GM21737 (cell line): ENCODE results near the gene LINGO1.

ENCODE experiments used
- ATAC-seq: cut with Tn5 transposase; IDR thresholded peaks from one replicate; pipeline ENCODE4 v1.9.1; 2021; ENCODE audit warnings: mild to moderate bottlenecking, moderate library complexity; ENCODE audit not compliant: unreplicated experiment

The LINGO1 gene

DNA sequence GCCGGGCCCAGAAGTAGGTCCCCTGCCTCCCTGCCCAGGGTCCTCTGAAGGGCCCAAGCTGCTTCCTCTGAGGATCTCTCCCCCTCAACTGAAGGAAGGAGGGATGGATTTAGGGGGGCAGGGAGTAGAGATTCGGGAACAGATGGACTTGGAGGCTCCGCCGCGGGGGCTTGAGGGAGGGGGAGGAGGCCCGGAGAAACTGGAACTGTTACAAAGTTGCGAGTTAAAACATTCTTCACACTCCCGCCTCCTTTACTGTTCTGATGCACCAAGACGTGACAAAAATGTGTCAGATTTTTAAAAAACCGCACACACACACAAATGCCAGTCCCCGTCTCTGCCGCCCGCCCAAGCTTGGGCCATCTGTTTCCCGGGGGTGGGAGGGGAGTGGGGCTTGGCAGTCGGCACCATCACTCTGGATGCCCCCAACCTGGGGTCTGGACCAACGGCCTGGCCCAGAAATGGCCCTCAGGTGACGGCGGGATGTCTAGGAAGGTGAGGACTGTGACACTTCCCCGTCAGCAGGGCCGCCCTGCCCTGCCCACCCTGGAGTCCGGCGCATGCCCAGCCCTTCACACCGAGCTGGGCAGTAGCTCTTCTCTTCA is 25.0 kb upstream of the LINGO1 start:
- ATAC-seq = no peak

DNA sequence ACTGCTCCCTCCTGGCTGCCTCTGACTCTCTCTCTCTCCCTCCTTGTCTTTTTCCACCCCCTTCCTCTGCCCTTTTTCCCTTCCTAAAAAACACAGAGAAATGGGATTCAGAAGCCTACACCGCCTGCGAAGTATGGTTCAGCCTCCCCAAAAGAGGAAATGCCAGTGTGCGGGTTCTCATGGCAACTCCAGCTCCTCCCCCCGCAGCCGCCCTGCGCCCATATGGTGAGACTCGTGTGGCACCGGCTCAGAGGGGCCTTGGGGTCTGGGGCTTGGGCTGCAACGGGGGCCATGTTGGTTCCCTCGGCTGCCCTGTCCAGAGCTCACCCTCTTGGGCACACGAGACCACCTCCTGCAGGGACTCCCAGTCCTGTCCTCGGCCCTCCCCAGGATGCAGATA is 23.6 kb upstream of the LINGO1 start:
- ATAC-seq = no peak

- ATAC-seq = no peak
Measured at GRCh38 chr15:77654975-77655374, 22.3 kb upstream of the LINGO1 start.

GRCh38 chr15:77653832-77654480 is 21.2 kb upstream of the LINGO1 start:
- ATAC-seq = no peak

GRCh38 chr15:77650265-77650664 is 17.6 kb upstream of the LINGO1 start:
- no peak for ATAC-seq

DNA sequence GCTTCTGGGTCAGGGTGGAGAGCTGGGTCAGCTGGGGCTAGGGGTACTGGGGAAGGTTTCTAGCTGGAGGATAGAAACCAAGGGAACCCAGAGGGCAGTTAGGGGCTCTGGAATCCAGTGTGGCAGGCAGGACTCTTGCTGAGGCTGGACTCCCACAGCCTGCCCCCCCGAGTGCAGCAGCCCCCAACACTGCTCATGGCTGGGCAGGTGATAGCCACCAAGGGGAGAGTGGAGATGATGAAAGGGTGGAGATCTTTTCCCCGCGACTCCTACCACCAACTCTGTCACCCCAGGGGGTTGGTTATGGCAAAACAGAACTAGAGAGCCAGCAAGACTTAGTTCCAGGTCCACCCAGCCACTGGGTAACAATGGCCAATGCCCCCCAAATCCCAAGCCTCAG is 16.9 kb upstream of the LINGO1 start:
- ATAC-seq = no peak

GRCh38 chr15:77649017-77649416 is 16.3 kb upstream of the LINGO1 start:
- ATAC-seq = no peak

DNA sequence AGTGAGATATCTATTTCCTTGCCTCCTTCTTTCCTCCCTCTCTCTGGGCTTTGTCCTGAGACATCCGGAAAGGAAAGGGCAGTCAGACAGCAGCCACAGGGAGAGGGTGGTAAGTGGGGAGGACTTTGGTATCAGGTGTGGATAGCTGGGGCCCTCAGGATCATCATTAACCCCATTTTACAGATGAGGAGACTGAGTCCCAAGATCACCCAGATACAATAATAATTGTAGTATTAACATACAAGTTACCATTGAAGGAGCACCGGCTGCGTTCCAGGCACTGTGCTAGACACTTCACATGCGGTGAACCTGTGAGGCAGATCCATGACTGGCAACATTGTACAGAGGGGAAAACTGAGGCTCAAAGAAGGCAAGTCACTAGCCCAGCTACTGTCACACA is 15.2 kb upstream of the LINGO1 start:
- no peak for ATAC-seq

- no peak for ATAC-seq
Measured at GRCh38 chr15:77646104-77646694, 13.5 kb upstream of the LINGO1 start.

GRCh38 chr15:77645602-77646001 is 12.9 kb upstream of the LINGO1 start:
- ATAC-seq = no peak

DNA sequence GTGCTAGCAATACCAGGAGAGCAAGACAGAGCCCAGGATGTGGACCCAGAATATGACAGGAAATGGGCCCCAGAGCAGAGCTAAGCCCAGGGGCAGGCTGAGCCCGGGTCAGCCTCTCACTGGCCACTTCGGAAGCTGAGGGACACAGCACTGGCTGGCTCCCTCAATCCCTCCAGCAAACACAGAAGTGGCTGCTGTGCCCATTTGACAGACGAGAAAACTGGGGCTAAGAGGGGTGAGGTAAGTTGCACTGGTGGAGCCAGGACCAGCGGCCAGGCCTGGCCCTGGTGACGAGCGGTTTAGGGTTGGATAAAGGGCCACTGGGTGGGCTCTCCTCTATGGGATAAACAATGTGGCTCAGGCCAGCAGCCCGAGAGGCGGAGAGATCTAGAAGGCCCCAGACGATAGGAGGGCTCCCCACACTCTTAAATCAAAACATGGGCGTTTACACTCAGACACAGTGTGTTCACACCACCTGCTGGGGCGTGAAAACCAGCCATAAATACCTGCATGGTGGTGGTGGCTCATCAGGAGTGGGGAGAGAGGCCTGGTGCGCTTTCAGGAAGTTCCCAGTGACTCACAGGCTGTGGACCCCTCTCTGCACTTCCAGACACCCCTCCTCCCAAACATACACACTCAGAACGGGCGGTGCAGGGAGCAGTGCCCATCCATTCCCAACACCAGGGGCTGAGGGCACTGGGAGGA is 12.0 kb upstream of the LINGO1 start:
- ATAC-seq = no peak

GRCh38 chr15:77643764-77644163 is 11.1 kb upstream of the LINGO1 start:
- ATAC-seq = no peak

DNA sequence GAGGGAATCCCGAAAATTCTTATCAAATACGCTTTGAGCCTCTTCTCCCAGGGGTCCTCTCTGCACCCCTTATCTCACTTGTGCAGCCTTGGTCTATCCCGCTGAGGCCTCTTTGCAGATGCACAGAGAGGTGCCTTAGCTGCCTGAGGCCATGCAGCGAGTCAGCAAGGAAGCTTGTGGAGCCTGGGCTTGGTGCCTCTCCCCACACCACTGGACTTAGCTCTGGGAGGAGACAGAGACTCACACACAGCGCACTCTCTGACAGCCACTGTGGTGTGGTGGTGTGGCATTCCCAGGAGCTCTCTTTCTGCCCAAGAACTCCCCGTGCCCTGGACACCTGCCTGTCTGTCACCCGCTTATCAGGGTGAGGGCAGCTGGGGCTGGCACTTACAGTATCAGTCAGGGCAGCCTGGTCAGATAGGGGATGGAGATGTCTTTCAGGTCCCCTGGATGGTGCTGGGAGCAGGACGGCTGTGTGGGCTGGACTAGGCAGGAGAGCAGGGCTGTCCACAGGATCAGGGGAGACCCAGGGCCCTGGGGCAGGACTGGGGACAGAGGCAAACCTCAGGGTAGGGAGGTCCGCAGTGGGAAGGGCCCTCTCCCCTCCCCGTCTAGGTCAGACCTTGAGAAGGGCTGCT is 10.2 kb upstream of the LINGO1 start:
- no peak for ATAC-seq

DNA sequence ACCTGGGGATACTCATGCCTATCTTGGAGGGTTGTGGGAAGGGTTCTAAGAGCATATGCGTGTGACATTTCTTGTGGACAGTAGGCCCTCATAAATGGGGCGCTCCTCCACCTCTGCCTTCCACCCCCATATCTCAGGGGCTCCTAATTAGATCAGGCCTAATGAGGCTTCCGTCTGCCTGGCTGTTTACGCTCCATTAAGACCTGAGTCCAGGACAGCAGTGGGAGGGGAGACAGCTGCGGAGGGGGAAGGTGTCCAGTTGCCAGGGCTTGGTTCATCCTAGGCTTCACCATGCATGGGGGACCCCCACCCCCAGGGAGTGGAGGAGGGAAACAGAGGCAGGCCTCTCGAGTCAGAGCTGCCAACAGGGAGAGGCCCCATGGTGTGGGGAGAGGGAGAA is 9.3 kb upstream of the LINGO1 start:
- ATAC-seq = no peak

DNA sequence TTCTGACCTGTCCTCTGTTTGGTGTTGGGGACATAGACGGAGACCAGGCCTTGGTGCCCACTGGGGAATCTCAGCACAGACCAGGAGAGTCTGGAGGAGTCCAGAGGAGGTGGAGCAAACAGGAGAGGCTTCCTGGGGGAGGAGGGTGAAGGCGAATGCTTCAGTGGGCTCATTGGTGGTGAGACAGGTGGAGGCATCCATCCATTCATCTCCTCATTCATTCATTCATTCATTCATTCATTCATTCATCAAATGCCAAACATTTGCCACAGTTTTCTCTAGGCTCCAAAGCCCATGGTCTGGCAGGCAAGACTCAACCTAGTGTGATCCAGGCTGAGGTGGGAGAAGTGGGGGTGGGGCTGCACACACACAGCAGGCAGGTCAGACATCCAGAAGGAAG is 7.9 kb upstream of the LINGO1 start:
- no peak for ATAC-seq

GRCh38 chr15:77639431-77639830 is 6.7 kb upstream of the LINGO1 start:
- no peak for ATAC-seq

DNA sequence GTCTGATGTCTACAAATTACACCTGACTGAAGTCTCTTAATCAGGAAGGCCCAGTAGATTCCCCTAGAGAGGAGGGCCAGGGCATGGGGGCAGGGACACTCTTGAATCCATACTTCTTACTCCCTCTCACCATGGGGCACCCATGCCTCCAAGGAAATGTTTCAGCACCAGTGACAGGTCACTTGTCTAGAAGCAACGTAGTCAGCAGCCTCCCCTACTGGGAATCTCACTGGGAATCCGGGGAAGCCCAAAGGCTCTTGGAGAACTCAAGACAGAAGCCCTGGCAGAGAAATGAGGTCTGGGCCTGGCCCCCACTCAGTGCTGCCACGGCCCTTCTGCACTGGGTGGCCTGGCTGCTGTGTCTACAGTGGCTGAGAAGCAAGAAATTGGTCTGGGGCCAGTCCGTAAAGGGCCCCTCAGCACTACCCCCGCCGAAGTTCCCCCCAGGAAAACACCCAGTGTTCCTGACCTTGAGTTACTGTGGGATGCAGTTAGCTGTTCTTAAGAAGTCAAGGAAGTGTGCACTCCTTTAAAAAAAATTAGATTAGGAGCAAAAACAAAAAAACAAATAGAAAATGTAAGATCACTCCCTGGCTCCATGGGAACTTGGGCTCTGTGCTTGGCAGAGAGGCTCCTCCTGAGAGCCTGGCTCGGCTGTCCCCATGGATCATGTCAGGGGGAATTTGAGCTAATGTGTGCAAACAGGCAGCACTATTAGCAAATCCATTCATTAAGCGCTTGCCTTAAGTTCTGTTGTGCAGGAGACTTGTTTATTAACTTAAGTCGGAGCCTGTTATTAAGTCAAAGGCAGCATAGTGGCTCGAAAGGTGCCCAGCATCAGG is 5.4 kb upstream of the LINGO1 start:
- ATAC-seq = no peak

DNA sequence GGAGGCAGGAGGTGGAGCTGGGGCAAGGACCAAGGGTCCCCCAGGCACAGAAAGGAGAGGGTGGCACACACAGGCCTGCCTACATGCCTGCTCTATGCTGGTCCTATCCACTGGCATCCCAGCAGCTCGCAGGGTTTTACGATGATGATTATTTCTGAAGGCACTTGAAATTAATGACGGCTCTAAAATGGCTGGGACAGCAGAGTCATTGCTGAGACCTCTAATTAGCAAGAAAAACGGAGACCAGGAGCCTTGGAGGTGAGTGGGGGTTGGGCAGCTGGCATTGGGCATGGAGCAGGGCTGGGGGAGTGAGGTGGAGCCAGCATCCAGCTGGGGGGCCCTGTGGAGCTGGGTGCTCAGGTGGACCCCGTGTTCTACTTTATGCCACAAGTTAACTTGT is 3.5 kb upstream of the LINGO1 start:
- ATAC-seq = no peak

- ATAC-seq = no peak
Measured at GRCh38 chr15:77634266-77634962, 1.7 kb upstream of the LINGO1 start.

GRCh38 chr15:77633913-77634265 is 1.2 kb upstream of the LINGO1 start:
- no peak for ATAC-seq
